ENCODE data around the gene RAI1. TPM values are rescaled to one million over a fixed set of nuclear protein-coding genes. Genes with fewer than 3 reads are reported as not detected.

The RAI1 gene
- total and polyA plus RNA-seq, 10 donors = 5.4 to 61.9 (median 35.2) TPM

- peaks cover 0 to 78% (median 54%) of the 10 kb centered on the region in 6 donors for H3K36me3 ChIP-seq
- peaks cover 10 to 66% (median 27%) of the 10 kb centered on the region in 6 donors for H3K4me1 ChIP-seq
- H3K9me3 ChIP-seq = no peaks in the 10 kb centered on the region
- H3K27me3 ChIP-seq (replicated peaks in 1 of 7) = no peaks in the 10 kb centered on the region
- intact Hi-C loops (cut with DNase I; ENCODE audit: low total_unique reads) = loop anchor here (10.0 kb wide), 1 partner anchor 97 kb away; no protein-coding TSS in a partner anchor
- no peak overlapping the region for H3K27ac ChIP-seq
- DNase-seq = no peak
- TF ChIP-seq POLR2AphosphoS5 (IDR thresholded peaks at IDR 0.05) (no peak), POLR2A (IDR thresholded peaks at IDR 0.05) (no peak), CTCF (IDR thresholded peaks at IDR 0.05 in 8 of 11, conservative IDR thresholded peaks at IDR 0.05 in 3 of 11) (no peak)
- H3K4me3 ChIP-seq = no peak overlapping the region
- 84 to 94% (median 93%) methylated on average over 8 to 10 of the region's 10 CpGs for WGBS, 5 donors
These were observed 136.3 kb downstream of the RAI1 start for GRCh38 chr17:17817552-17817947.

GRCh38 chr17:17818088-17818526, 136.8 kb downstream of the RAI1 start:
- no peak overlapping the region for H3K27ac ChIP-seq
- no peak for TF ChIP-seq CTCF (IDR thresholded peaks at IDR 0.05 in 8 of 11, conservative IDR thresholded peaks at IDR 0.05 in 3 of 11)
- no peak for TF ChIP-seq POLR2AphosphoS5 (IDR thresholded peaks at IDR 0.05)
- no peak for TF ChIP-seq POLR2A (IDR thresholded peaks at IDR 0.05)
- WGBS, 5 donors = 73 to 85% (median 80%) methylated on average over 9 to 10 of the region's 10 CpGs
- no peaks in the 10 kb centered on the region for H3K27me3 ChIP-seq (replicated peaks in 1 of 7)
- peaks cover 0 to 73% (median 49%) of the 10 kb centered on the region in 6 donors for H3K36me3 ChIP-seq
- intact Hi-C loops (cut with DNase I; ENCODE audit: low total_unique reads) = loop anchor here (10.0 kb wide), 1 partner anchor 97 kb away; no protein-coding TSS in a partner anchor
- no peak for DNase-seq
- H3K4me1 ChIP-seq = peaks cover 15 to 66% (median 31%) of the 10 kb centered on the region in 6 donors
- no peaks in the 10 kb centered on the region for H3K9me3 ChIP-seq
- H3K4me3 ChIP-seq = no peak overlapping the region

GRCh38 chr17:17819111-17819510, 137.9 kb downstream of the RAI1 start:
- Histone ChIP-seq H3K27ac (peak overlapping the region in 1 of 8 donors; percentile 23), H3K9me3 (no peaks in the 10 kb centered on the region), H3K36me3 (peaks cover 0 to 63% (median 39%) of the 10 kb centered on the region in 6 donors), H3K27me3 (replicated peaks in 1 of 7) (no peaks in the 10 kb centered on the region), H3K4me1 (peaks cover 22 to 74% (median 39%) of the 10 kb centered on the region in 6 donors), H3K4me3 (no peak overlapping the region)
- DNase-seq = no peak
- 90 to 94% (median 93%) methylated on average over 9 to 12 of the region's 12 CpGs for WGBS, 5 donors
- intact Hi-C loops (cut with DNase I; ENCODE audit: low total_unique reads) = loop anchor here (10.0 kb wide), 1 partner anchor 96 kb away; no protein-coding TSS in a partner anchor
- peak in 1 of 3 donors; percentile 28 for TF ChIP-seq POLR2AphosphoS5 (IDR thresholded peaks at IDR 0.05)
- TF ChIP-seq CTCF (IDR thresholded peaks at IDR 0.05 in 8 of 11, conservative IDR thresholded peaks at IDR 0.05 in 3 of 11) = no peak

- H3K9me3 ChIP-seq = no peaks in the 10 kb centered on the region
- TF ChIP-seq CTCF (IDR thresholded peaks at IDR 0.05 in 8 of 11, conservative IDR thresholded peaks at IDR 0.05 in 3 of 11) (no peak), POLR2A (IDR thresholded peaks at IDR 0.05) (no peak), POLR2AphosphoS5 (IDR thresholded peaks at IDR 0.05) (peak in 2 of 3 donors; percentile 50 to 72)
- peak; percentile 89 for DNase-seq
- 49 to 66% (median 56%) methylated on average over 10 to 12 of the region's 12 CpGs for WGBS, 5 donors
- no peaks in the 10 kb centered on the region for H3K27me3 ChIP-seq (replicated peaks in 1 of 7)
- H3K36me3 ChIP-seq = peaks cover 0 to 58% (median 34%) of the 10 kb centered on the region in 6 donors
- H3K27ac ChIP-seq = peak overlapping the region in 1 of 8 donors; percentile 23
- intact Hi-C loops (cut with DNase I; ENCODE audit: low total_unique reads) = loop anchor here (10.0 kb wide), 1 partner anchor 95 kb away; no protein-coding TSS in a partner anchor
- no peak overlapping the region for H3K4me3 ChIP-seq
- H3K4me1 ChIP-seq = peaks cover 27 to 79% (median 43%) of the 10 kb centered on the region in 6 donors
These were observed 138.3 kb downstream of the RAI1 start for GRCh38 chr17:17819561-17819995.

Data from spleen (tissue), 11 donors.